Cardiac fibroblast (primary cell): ENCODE measurements around the gene FAM131C.

Experiments
- DNase-seq, 2 donors: peaks; one replicate each; pipeline versions ENCODE4 v3.0.0 to v3.0.0-alpha.2; 2010; ENCODE audit warnings: low read depth in 2 of 2
- H3K4me3 ChIP-seq, 2 donors: replicated peaks in 1 of 2; 1 replicate in 1 of 2; 2 replicates in 1 of 2; pipeline ENCODE4 v1.5.1; 2011; ENCODE audit warnings: low read depth in 2 of 2, low read length in 2 of 2, mild to moderate bottlenecking in 2 of 2, moderate library complexity in 1 of 2
- TF ChIP-seq, protein P1 (sequence below): IDR thresholded peaks from one replicate; pipeline ENCODE4 v1.5.1; 2011; ENCODE audit warnings: low read depth, mild to moderate bottlenecking, low read length, inconsistent platforms

FAM131C gene

GRCh38 chr1:16077406-16078245 lies 4.2 kb upstream of the FAM131C start:
- no peak overlapping the region for H3K4me3 ChIP-seq
- TF ChIP-seq, protein P1, sequence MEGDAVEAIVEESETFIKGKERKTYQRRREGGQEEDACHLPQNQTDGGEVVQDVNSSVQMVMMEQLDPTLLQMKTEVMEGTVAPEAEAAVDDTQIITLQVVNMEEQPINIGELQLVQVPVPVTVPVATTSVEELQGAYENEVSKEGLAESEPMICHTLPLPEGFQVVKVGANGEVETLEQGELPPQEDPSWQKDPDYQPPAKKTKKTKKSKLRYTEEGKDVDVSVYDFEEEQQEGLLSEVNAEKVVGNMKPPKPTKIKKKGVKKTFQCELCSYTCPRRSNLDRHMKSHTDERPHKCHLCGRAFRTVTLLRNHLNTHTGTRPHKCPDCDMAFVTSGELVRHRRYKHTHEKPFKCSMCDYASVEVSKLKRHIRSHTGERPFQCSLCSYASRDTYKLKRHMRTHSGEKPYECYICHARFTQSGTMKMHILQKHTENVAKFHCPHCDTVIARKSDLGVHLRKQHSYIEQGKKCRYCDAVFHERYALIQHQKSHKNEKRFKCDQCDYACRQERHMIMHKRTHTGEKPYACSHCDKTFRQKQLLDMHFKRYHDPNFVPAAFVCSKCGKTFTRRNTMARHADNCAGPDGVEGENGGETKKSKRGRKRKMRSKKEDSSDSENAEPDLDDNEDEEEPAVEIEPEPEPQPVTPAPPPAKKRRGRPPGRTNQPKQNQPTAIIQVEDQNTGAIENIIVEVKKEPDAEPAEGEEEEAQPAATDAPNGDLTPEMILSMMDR: no peak
- DNase-seq: peak in 1 of 2 donors; percentile 24

DNA sequence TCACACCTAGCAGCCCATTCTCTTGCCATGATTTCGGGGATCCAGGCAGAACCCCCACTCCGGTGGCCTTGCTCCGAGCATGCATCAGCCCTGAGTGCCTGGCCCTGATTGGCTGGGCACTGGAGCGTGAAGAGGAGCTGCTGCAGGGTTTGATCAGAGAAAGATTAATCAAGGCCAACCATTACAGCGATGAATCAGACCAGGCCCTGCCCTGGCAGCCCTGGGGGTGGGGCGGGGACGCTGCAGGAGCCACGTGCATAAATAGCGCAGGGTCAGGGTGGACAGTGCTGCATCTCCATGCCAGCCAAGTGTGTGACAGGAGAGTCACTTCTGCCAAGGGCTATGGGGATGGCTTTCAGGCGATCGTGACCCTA lies 3.4 kb upstream of the FAM131C start:
- no peak overlapping the region for H3K4me3 ChIP-seq
- TF ChIP-seq, protein P1: no peak
- peak in 1 of 2 donors; percentile 34 for DNase-seq

- TF ChIP-seq, protein P1: no peak
- H3K4me3 ChIP-seq: no peak overlapping the region
- DNase-seq: peak; percentile 89 to 96
Observed at GRCh38 chr1:16076031-16076864, 2.8 kb upstream of the FAM131C start.

DNA sequence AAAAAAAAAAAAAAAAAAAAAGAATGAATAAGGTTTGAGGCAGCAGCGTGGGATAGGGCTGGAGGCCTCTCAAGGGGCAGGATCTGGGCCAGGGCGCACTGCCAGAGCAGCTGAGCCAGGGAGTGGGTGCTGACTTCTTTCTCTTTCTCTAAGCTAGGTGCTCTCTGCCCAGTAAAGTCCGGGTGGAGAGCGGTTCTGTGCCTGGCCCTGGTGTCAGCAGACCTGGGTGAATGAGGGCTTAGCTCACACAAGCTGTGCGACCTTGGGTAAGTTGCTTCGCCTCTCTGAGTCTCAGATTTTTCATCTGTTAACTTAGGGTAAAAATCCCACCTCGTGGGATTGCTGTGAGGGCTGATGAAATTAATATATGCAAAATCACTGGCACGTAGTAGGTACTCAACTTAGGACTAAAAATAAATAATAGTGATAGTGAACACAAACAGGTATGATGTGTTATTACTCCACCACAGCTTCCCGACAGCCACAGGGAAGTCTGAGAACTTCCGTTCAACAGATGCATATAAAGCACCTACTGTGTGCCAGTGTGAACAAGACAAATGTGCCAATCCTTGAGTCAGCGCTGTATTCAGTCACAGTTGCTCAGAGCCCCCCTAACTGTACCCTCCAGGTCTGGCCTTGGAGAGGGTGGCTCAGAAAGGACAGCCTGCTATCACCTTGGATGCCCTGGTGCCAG lies 2.0 kb upstream of the FAM131C start:
- peak; percentile 89 to 90 for DNase-seq
- H3K4me3 ChIP-seq: no peak overlapping the region

DNA sequence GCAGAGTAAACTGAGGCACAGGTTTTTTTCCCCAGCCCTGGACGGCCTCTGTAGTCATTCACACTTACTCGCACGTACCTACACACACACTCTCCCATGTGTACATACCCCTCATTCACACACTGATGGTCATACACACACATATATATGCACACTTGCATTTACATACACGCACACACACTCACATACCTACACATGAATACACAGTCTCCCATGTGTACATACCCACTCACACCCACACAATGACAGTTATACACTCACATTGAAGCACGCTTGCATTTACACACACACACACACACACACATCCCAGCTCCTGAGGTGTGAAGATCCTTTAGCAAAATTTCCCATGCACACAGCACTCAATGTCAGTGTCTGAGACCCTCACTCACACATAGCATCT lies 766 bp upstream of the FAM131C start:
- TF ChIP-seq, protein P1: no peak
- no peak for DNase-seq

More for the DNA sequence above, 2.0 kb upstream of the FAM131C start:
- TF ChIP-seq, protein P1: no peak

DNA sequence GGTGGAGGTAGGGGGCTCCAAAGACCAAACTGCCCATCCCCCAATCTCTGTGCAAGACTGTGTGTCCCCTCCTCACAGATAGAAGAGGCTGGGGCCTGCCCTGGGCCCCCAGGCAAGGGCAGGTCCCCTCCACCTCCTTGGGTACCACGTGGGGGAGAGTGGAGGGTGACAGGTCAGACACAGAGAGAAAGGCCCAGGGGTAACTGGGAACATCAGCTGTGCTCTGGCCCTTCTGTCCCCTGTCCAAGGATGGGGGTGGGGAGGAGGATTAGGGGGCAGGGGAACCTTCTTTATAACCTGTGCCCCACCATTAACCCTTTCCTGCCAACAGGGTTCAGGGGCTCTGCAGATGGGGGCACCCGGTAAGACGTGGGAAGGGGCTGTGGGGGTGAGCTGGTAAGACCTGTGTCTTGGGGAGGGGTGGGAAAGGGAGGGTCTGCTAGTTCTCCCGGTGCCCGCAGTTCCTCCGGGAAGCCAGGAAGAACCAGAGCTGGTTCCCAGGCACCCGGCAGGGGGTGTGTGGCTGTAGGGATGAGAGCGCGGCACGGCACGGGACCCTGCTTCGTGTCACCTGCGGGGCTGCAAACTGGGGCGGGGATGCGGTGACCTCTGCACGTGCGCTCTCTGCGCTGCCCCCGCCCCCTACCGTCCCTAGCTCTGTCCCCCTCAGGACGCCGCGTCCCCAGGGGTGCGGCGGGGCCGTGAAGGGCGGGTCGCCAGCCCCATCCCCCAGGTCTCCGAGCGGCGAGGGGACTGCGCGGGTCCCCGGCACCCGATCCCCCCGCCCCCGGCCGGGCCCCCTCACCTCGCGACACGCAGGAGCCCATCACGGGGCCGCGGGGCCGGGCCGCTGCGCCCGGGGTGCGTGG lies 601 bp downstream of the FAM131C start:
- H3K4me3 ChIP-seq: peak overlapping the region; percentile 28 to 35
- TF ChIP-seq, protein P1: no peak
- no peak for DNase-seq

More for the DNA sequence above, 766 bp upstream of the FAM131C start:
- no peak overlapping the region for H3K4me3 ChIP-seq
